GM13976 (cell line): ENCODE results near the gene KCTD1.

Experiments
- DNase-seq: peaks from one replicate; pipeline ENCODE4 v3.0.0; 2012; ENCODE audit warnings: low spot score
- in situ Hi-C: fragments of 300-500 bp; cut with MboI; formaldehyde crosslinking; loops from one replicate; pipeline ENCODE4 v1.12.0; 2022; ENCODE audit warnings: low sequenced_read_pairs, mixed read lengths, inconsistent platforms; ENCODE audit not compliant: unreplicated experiment
- TF ChIP-seq, protein P1 (sequence below): IDR thresholded peaks from 2 replicates; pipeline ENCODE4 v1.5.1; 2012; ENCODE audit warnings: borderline replicate concordance, mild to moderate bottlenecking; ENCODE audit not compliant: insufficient read depth; ENCODE audit errors: extremely low read depth, missing control alignments, control extremely low read depth

Gene KCTD1

DNA sequence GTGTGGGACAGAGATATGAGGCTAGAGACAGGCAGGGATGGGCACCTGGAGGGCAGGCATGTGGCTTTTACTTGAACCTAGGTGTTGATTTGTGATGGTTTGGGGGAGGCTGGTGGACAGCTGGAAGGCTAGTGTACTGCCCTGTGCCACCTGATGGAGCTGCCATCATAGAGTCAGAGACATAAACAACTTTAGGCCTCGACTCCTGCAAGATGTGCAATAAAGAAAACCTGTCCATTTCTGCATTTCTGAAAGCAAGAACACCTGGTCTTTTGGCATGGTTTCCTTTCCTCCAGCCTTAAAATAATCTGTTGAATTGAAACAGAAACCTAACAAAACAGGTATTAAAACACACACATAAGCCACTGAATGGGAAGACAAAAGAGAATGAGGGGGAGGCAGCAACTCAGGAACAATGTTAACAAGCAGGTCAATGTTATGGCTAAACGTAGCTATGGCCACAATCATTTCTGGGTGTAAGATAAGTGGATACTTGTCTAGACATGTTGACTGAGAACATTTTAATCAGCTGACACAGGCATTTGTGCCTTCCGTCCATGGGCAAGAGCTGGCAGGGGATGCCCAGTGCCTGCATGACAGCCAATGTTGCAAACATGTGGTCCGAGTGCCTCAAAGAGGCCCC lies 87.8 kb downstream of the KCTD1 start:
- in situ Hi-C loops: no loop called here
- DNase-seq: peak; percentile 49
- TF ChIP-seq, protein P1, sequence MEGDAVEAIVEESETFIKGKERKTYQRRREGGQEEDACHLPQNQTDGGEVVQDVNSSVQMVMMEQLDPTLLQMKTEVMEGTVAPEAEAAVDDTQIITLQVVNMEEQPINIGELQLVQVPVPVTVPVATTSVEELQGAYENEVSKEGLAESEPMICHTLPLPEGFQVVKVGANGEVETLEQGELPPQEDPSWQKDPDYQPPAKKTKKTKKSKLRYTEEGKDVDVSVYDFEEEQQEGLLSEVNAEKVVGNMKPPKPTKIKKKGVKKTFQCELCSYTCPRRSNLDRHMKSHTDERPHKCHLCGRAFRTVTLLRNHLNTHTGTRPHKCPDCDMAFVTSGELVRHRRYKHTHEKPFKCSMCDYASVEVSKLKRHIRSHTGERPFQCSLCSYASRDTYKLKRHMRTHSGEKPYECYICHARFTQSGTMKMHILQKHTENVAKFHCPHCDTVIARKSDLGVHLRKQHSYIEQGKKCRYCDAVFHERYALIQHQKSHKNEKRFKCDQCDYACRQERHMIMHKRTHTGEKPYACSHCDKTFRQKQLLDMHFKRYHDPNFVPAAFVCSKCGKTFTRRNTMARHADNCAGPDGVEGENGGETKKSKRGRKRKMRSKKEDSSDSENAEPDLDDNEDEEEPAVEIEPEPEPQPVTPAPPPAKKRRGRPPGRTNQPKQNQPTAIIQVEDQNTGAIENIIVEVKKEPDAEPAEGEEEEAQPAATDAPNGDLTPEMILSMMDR: no peak

DNA sequence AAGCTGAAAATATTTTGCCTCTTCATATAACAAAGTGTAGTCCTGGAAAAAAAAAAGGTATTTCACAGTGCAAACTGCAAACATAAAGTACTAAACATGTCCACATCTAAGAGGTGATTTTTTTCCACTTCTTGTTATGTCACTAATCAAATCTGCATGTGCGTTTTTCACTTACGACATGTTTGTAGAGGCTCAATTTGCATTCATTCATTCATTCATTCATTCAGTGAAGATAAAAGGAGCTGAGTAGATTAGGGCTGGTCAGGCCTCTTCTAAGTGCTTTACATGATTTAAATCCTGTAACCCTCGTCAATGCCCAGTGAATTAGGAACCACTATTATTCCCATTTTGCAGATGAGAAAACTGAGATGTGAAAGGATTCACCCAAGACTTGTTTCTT lies 88.5 kb downstream of the KCTD1 start:
- TF ChIP-seq, protein P1: no peak
- in situ Hi-C loops: no loop called here

DNA sequence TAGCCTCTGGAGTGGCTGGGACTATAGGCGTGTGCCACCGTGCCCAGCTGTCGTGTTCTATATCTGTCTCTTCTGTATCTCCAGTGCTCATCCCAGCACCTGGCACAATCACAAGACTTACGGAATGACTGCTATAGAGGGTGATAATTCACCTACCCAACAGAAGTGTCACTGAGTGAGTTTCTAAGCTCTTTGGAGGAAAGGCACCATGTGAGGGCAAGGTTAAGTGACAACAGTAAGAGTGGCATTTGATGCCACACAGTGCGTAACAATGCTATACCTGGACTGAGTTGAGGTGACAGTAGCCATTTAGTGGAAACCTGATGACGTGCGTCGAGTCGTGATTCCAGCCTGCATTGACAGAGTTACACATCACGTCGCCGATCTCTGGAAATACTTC lies 89.0 kb downstream of the KCTD1 start:
- TF ChIP-seq, protein P1: no peak
- DNase-seq: no peak
- in situ Hi-C loops: no loop called here

More for the DNA sequence above, 88.5 kb downstream of the KCTD1 start:
- DNase-seq: no peak

DNA sequence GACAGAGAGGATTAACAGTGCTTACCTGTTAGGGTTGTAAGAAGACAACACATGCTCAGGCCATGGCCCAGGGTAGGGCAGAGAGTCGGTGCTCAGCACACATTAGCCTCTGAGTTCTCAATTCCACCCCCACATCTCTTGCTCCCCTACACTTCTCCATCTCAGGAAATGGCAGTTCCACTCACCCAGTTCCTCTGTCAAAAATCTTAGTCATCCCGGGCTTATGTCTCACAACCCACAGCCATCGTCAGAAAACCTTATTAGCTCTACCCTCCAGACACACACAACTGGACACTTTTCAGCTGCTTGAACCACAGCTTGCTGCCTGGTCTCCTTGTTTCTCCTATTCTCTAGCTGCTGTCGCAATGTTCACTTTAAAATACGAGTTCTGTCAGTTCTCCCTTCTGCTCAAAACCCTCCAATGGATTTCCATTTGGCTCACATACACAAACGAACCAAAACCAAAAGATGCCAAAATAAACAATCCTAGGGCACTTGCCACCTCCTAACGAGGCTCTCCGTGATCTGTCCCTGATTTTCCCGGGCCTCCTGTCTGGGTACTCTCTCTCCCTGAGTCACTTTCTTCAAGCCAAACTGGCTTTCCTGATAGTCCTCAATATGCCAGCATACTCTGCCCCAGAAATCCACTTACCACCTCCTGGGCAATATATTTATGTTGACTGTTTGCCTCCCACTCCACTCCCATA lies 89.7 kb downstream of the KCTD1 start:
- in situ Hi-C loops: no loop called here
- peak; percentile 74 for DNase-seq
- TF ChIP-seq, protein P1: no peak

DNA sequence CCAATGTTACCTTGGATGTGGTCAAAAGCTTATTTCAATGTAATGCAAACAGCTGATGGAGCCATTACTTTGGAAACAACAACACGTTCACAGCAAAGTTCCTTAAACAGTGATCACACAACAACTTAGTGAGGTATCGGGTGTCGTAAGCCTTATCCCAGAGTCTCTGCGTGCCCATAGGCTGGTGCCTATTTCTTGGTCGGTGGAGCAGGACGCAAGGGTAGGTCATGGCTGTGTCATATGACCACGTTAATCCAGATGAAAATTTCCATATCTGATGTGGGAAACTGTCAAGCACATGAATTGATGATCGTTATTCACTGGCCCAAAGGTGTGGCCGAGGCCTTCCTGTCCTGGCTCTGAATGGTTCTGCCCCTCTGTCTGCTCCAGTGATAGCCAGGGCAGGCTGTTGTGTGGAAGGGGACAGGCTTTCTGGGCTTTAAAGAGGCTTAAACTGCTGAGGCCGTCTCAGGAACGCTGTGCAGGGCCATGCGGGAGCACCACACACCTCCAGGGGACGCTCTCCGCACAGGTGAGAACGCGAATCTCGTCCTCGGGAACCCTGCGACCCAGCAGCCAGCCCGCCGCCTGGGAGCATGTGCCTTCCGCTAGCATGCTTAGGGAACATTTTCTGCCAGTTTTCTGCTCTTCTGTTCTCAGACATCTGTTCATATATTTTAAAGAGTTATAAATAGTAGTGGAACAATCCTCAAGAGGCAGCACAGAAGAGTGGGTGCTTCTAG lies 90.6 kb downstream of the KCTD1 start:
- DNase-seq: no peak
- in situ Hi-C loops: no loop called here
- TF ChIP-seq, protein P1: no peak

DNA sequence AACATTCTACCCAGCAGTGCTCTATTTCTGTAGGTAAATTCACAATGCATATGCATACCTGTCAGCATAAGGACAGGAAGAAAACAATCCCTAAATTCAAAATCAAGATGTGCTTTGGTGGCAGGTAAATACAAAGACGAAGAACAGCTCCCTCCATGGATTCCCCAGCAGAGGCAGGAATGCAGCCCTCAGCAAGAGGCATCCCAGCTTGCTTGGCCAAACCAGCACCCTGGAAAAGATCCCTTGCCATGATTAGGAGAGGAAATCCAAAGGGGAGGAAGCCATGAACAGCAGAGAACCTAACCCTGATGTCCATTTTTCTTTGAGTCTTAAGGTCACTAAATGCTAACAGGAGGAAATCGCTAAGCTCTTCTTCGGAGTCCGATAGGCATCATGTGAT lies 91.2 kb downstream of the KCTD1 start:
- in situ Hi-C loops: no loop called here
- TF ChIP-seq, protein P1: no peak

More for the DNA sequence above, 91.2 kb downstream of the KCTD1 start:
- no peak for DNase-seq
